ENCODE results near the gene RAB8B. TPM values are rescaled to one million over a fixed set of nuclear protein-coding genes. Genes with fewer than 3 reads are reported as not detected.

RAB8B gene
- polyA plus RNA-seq, 1 donor from 2014 or later, result 87.1 TPM

DNA sequence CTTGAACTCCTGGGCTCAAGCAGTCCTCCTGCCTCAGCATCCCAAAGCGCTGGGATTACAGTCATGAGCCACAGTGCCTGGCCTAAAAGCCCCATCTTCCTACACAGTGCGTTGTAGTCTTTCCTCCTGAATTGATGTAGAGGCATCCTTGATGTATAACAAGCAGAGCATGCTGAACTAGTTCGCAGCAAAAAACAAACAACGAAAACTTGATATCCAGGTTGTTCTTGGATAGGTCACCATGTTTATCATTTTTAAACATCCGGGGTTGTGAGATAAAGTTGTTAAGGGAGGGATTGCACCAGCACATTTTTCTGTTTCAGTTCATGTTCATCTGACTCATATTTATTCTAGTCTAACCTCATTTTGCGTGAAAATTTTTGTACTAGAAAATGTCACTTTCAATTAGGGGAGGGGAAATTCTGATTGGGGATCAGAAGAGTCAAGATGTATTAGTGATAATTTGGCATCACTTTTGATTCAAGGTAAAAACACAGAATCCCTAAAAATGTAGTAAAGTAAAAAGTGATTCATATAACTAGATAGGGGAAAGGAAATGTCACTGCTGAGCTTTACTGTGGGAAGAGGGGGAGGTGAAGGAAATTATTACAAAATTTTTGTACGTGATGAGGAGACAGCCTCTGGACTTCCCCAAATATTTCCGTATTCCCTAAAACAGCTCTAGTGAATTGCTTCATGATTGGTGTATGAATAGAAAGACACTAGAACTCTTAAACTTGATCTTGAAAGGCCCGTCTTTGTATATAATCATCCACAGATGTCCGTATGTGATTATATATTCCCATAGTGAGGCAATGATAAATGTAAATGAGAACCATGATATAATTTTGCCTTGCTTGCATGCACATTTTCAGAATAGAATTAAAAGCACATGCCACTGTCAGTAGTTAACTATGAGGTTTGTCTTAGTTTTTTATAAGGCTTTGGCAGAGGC lies 22.9 kb downstream of the RAB8B start:
- H3K36me3 ChIP-seq (ENCODE audit: insufficient read depth, low read length), result no peaks in the 10 kb centered on the region
- no peaks in the 10 kb centered on the region for H3F3A ChIP-seq (ENCODE audit: insufficient read depth, low read length, poor library complexity, severe bottlenecking)
- TF ChIP-seq RAD21 (conservative IDR thresholded peaks at IDR 0.05) (no peak), EP300 (conservative IDR thresholded peaks at IDR 0.05; ENCODE audit: poor library complexity, severe bottlenecking) (no peak), TAF1 (IDR thresholded peaks at IDR 0.05; ENCODE audit: low read depth) (no peak)
- TF ChIP-seq, protein P1, sequence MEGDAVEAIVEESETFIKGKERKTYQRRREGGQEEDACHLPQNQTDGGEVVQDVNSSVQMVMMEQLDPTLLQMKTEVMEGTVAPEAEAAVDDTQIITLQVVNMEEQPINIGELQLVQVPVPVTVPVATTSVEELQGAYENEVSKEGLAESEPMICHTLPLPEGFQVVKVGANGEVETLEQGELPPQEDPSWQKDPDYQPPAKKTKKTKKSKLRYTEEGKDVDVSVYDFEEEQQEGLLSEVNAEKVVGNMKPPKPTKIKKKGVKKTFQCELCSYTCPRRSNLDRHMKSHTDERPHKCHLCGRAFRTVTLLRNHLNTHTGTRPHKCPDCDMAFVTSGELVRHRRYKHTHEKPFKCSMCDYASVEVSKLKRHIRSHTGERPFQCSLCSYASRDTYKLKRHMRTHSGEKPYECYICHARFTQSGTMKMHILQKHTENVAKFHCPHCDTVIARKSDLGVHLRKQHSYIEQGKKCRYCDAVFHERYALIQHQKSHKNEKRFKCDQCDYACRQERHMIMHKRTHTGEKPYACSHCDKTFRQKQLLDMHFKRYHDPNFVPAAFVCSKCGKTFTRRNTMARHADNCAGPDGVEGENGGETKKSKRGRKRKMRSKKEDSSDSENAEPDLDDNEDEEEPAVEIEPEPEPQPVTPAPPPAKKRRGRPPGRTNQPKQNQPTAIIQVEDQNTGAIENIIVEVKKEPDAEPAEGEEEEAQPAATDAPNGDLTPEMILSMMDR (IDR thresholded peaks at IDR 0.05; ENCODE audit: poor library complexity, severe bottlenecking), result no peak
- no peak overlapping the region for H3K9ac ChIP-seq (ENCODE audit: low read length)
- no peak overlapping the region for H3K4me3 ChIP-seq (ENCODE audit: low read length)
- H4K20me1 ChIP-seq (ENCODE audit: insufficient read depth), result no peaks in the 10 kb centered on the region
- H3K27ac ChIP-seq (ENCODE audit: low read length), result no peak overlapping the region
- no peak overlapping the region for H2AFZ ChIP-seq (ENCODE audit: low read depth, low read length)
- H3K27me3 ChIP-seq (ENCODE audit: insufficient read depth, low read depth, low read length), result no peaks in the 10 kb centered on the region
- no peaks in the 10 kb centered on the region for H3K9me2 ChIP-seq (ENCODE audit: insufficient read depth, low read length)
- H3K79me2 ChIP-seq (replicated peaks; ENCODE audit: insufficient read depth, low read length), result peaks cover 68% of the 10 kb centered on the region
- no peaks in the 10 kb centered on the region for H3K9me3 ChIP-seq (ENCODE audit: low read length)
- H3K4me2 ChIP-seq (ENCODE audit: low read length), result no peak overlapping the region

DNA sequence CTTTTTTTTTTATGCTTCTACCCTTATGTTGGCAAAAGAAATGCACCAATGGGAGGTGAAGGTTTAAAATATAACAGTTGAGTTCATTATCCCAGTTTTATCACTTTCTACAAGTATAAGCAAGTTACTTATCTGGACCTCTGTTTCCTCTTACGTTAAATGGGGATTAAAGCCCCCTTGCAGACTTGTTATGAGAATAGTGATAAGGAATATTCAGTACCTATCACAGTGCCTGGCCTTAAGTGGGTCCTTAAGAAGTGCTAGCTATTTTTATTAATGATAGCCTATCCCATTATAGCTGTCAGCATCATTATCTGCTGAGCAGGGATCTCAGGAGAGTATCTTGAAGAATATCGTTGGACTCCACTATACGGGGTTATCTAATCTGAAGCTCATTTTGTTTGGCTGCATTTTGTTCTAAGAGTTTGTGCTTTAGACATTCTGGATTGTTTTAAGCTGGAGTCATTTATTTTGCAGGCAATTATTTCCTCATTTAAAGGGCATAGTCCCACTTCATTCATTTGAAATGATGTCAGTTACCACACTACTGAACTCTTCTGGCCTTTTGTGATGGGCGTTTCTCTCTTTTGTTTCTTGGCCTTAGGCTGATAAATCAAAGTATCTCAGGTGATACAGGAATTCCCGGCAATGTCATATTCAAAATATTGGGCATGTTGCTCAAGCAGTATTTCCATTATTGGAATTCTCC lies 28.8 kb downstream of the RAB8B start:
- H3K27ac ChIP-seq (ENCODE audit: low read length), result peak overlapping the region; percentile 66
- H3K4me3 ChIP-seq (ENCODE audit: low read length), result peak overlapping the region; percentile 36
- H3K36me3 ChIP-seq (ENCODE audit: insufficient read depth, low read length), result no peaks in the 10 kb centered on the region
- no peaks in the 10 kb centered on the region for H3F3A ChIP-seq (ENCODE audit: insufficient read depth, low read length, poor library complexity, severe bottlenecking)
- no peak overlapping the region for H2AFZ ChIP-seq (ENCODE audit: low read depth, low read length)
- no peak for TF ChIP-seq SMC3 (conservative IDR thresholded peaks at IDR 0.05; ENCODE audit: poor library complexity)
- peak; percentile 78 for TF ChIP-seq POLR2AphosphoS5 (IDR thresholded peaks at IDR 0.05)
- peak; percentile 49 for TF ChIP-seq EP300 (conservative IDR thresholded peaks at IDR 0.05; ENCODE audit: poor library complexity, severe bottlenecking)
- H3K9me3 ChIP-seq (ENCODE audit: low read length), result no peaks in the 10 kb centered on the region
- no peaks in the 10 kb centered on the region for H3K27me3 ChIP-seq (ENCODE audit: insufficient read depth, low read depth, low read length)
- peaks cover 43% of the 10 kb centered on the region for H3K79me2 ChIP-seq (replicated peaks; ENCODE audit: insufficient read depth, low read length)
- H3K9me2 ChIP-seq (ENCODE audit: insufficient read depth, low read length), result no peaks in the 10 kb centered on the region
- no peaks in the 10 kb centered on the region for H4K20me1 ChIP-seq (ENCODE audit: insufficient read depth)
- H3K9ac ChIP-seq (ENCODE audit: low read length), result no peak overlapping the region
- peak overlapping the region; percentile 31 for H3K4me2 ChIP-seq (ENCODE audit: low read length)

DNA sequence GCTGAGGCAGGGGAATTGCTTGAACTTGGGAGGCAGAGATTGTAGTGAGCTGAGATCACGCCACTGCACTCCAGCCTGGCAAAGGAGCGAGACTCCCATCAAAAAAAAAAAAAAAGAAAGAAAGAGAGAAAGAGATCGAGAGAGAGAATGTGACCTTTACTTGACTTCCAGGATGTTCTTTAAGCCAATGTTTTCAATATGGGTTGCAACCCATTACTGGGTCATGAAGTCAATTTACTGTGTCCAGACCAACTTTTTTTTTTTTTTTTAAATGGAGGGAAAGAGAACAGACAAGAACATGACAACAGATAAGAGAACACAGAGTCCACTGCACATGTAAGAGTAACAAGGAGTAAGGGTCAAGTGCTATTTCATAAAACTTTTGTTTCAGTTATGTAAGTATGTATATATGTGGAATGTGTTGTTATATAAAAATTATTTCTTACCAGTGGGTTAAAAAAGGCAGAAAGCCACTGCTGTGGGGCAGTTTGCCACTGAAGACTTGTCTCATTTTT lies 29.8 kb downstream of the RAB8B start:
- no peak overlapping the region for H3K27ac ChIP-seq (ENCODE audit: low read length)
- no peaks in the 10 kb centered on the region for H3K9me2 ChIP-seq (ENCODE audit: insufficient read depth, low read length)
- no peaks in the 10 kb centered on the region for H3K9me3 ChIP-seq (ENCODE audit: low read length)
- H3F3A ChIP-seq (ENCODE audit: insufficient read depth, low read length, poor library complexity, severe bottlenecking), result no peaks in the 10 kb centered on the region
- no peaks in the 10 kb centered on the region for H3K36me3 ChIP-seq (ENCODE audit: insufficient read depth, low read length)
- no peak overlapping the region for H3K9ac ChIP-seq (ENCODE audit: low read length)
- H3K79me2 ChIP-seq (replicated peaks; ENCODE audit: insufficient read depth, low read length), result peaks cover 42% of the 10 kb centered on the region
- no peaks in the 10 kb centered on the region for H3K27me3 ChIP-seq (ENCODE audit: insufficient read depth, low read depth, low read length)
- no peak overlapping the region for H2AFZ ChIP-seq (ENCODE audit: low read depth, low read length)
- H3K4me3 ChIP-seq (ENCODE audit: low read length), result no peak overlapping the region
- TF ChIP-seq EP300 (conservative IDR thresholded peaks at IDR 0.05; ENCODE audit: poor library complexity, severe bottlenecking) (no peak), MXI1 (conservative IDR thresholded peaks at IDR 0.05; ENCODE audit: poor library complexity, severe bottlenecking) (no peak), POLR2AphosphoS5 (IDR thresholded peaks at IDR 0.05) (no peak), RAD21 (conservative IDR thresholded peaks at IDR 0.05) (no peak), TAF1 (IDR thresholded peaks at IDR 0.05; ENCODE audit: low read depth) (no peak), SMC3 (conservative IDR thresholded peaks at IDR 0.05; ENCODE audit: poor library complexity) (no peak), EZH2 (IDR thresholded peaks at IDR 0.05; ENCODE audit: borderline replicate concordance, insufficient read depth, low read length, poor library complexity, severe bottlenecking) (no peak)
- TF ChIP-seq, protein P1 (IDR thresholded peaks at IDR 0.05; ENCODE audit: poor library complexity, severe bottlenecking), result no peak
- TF ChIP-seq, protein P2, sequence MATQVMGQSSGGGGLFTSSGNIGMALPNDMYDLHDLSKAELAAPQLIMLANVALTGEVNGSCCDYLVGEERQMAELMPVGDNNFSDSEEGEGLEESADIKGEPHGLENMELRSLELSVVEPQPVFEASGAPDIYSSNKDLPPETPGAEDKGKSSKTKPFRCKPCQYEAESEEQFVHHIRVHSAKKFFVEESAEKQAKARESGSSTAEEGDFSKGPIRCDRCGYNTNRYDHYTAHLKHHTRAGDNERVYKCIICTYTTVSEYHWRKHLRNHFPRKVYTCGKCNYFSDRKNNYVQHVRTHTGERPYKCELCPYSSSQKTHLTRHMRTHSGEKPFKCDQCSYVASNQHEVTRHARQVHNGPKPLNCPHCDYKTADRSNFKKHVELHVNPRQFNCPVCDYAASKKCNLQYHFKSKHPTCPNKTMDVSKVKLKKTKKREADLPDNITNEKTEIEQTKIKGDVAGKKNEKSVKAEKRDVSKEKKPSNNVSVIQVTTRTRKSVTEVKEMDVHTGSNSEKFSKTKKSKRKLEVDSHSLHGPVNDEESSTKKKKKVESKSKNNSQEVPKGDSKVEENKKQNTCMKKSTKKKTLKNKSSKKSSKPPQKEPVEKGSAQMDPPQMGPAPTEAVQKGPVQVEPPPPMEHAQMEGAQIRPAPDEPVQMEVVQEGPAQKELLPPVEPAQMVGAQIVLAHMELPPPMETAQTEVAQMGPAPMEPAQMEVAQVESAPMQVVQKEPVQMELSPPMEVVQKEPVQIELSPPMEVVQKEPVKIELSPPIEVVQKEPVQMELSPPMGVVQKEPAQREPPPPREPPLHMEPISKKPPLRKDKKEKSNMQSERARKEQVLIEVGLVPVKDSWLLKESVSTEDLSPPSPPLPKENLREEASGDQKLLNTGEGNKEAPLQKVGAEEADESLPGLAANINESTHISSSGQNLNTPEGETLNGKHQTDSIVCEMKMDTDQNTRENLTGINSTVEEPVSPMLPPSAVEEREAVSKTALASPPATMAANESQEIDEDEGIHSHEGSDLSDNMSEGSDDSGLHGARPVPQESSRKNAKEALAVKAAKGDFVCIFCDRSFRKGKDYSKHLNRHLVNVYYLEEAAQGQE (IDR thresholded peaks at IDR 0.05; ENCODE audit: borderline replicate concordance), result no peak
- H4K20me1 ChIP-seq (ENCODE audit: insufficient read depth), result no peaks in the 10 kb centered on the region
- H3K4me2 ChIP-seq (ENCODE audit: low read length), result no peak overlapping the region

Measured in neural cell (in vitro differentiated cells).